HEK293 (cell line): ENCODE measurements around the gene CHCHD6.

ENCODE experiments used
- CTCF ChIA-PET: fragments of 350-600 bp; formaldehyde crosslinking; extraction: SDS; loops from one replicate; lab custom pipeline; 2021; ENCODE audit warnings: antibody characterized with exemption; lab: Yijun Ruan, JAX
- POLR2A ChIA-PET: fragments of 300-600 bp; formaldehyde crosslinking; extraction: SDS; loops from one replicate; lab custom pipeline; 2020; ENCODE audit warnings: antibody characterized with exemption, inconsistent platforms; lab: Yijun Ruan, JAX
- H3K27ac ChIP-seq: fragments of 200-500 bp; sonication (Bioruptor generic); 2 replicates; pipeline ENCODE4 v1.5.1; 2014; ENCODE audit warnings: low read depth, low read length, control low read depth, inconsistent platforms; ENCODE audit errors: extremely low read depth
- H3K36me3 ChIP-seq, 2 experiments: fragments of 200-500 bp in 1 of 2; sonication (Bioruptor generic) in 1 of 2; 1 replicate in 1 of 2; 2 replicates in 1 of 2; pipeline ENCODE4 v1.5.1; 2014 to 2017; ENCODE audit warnings: inconsistent platforms in 2 of 2, low read length in 2 of 2; ENCODE audit not compliant: control insufficient read depth in 2 of 2, insufficient read depth in 1 of 2
- H3K4me1 ChIP-seq: fragments of 200-500 bp; sonication (Bioruptor generic); 2 replicates; pipeline ENCODE4 v1.5.1; 2014; ENCODE audit warnings: mild to moderate bottlenecking, low read length, inconsistent platforms; ENCODE audit not compliant: control insufficient read depth, insufficient read depth
- H3K4me3 ChIP-seq: 2 replicates; pipeline ENCODE4 v1.5.1; 2011; ENCODE audit warnings: low read depth, mild to moderate bottlenecking, control low read depth, low read length, moderate library complexity
- H3K9me3 ChIP-seq: fragments of 200-500 bp; sonication (Bioruptor generic); 2 replicates; pipeline ENCODE4 v1.5.1; 2014; ENCODE audit warnings: low read depth, low read length, inconsistent platforms; ENCODE audit not compliant: control insufficient read depth, insufficient read depth
- GFI1B ChIP-seq: fragments of 450-650 bp; formaldehyde crosslinking; IDR thresholded peaks from 2 replicates; pipeline ENCODE4 v1.5.1; 2016; ENCODE audit warnings: missing biosample characterization, missing genetic modification characterization
- KLF9 ChIP-seq: fragments of 450-650 bp; formaldehyde crosslinking; IDR thresholded peaks from 2 replicates; pipeline ENCODE4 v1.5.1; 2016; ENCODE audit warnings: missing biosample characterization, missing genetic modification characterization, low read depth
- PATZ1 ChIP-seq: fragments of 450-650 bp; formaldehyde crosslinking; IDR thresholded peaks from 2 replicates; pipeline ENCODE4 v1.5.1; 2016; ENCODE audit warnings: missing biosample characterization, missing genetic modification characterization
- PRDM1 ChIP-seq: fragments of 450-650 bp; formaldehyde crosslinking; IDR thresholded peaks from 2 replicates; pipeline ENCODE4; 2016; ENCODE audit warnings: missing biosample characterization, missing genetic modification characterization
- PRDM4 ChIP-seq: fragments of 450-650 bp; formaldehyde crosslinking; IDR thresholded peaks from 2 replicates; pipeline ENCODE4 v1.5.1; 2017; ENCODE audit warnings: missing biosample characterization, missing genetic modification characterization
- WT1 ChIP-seq: fragments of 450-650 bp; formaldehyde crosslinking; IDR thresholded peaks from 2 replicates; pipeline ENCODE4 v1.5.1; 2016; ENCODE audit warnings: missing biosample characterization, missing genetic modification characterization
- ZBTB21 ChIP-seq: fragments of 450-650 bp; formaldehyde crosslinking; IDR thresholded peaks from 2 replicates; pipeline ENCODE4 v1.5.1; 2017; ENCODE audit warnings: missing biosample characterization, missing genetic modification characterization
- ZNF112 ChIP-seq: fragments of 450-650 bp; formaldehyde crosslinking; IDR thresholded peaks from 2 replicates; pipeline ENCODE4 v1.5.0; 2017; ENCODE audit warnings: missing biosample characterization, missing genetic modification characterization
- ZNF155 ChIP-seq: fragments of 450-650 bp; formaldehyde crosslinking; IDR thresholded peaks from 2 replicates; pipeline ENCODE4 v1.5.1; 2016; ENCODE audit warnings: missing biosample characterization, missing genetic modification characterization
- ZNF221 ChIP-seq: fragments of 450-650 bp; formaldehyde crosslinking; IDR thresholded peaks from 2 replicates; pipeline ENCODE4 v1.5.1; 2017; ENCODE audit warnings: missing biosample characterization, missing genetic modification characterization, borderline replicate concordance
- ZNF26 ChIP-seq: fragments of 450-650 bp; formaldehyde crosslinking; IDR thresholded peaks from 2 replicates; pipeline ENCODE4 v1.5.1; 2016; ENCODE audit warnings: missing biosample characterization, missing genetic modification characterization
- ZNF292 ChIP-seq: fragments of 450-650 bp; formaldehyde crosslinking; IDR thresholded peaks from 2 replicates; pipeline ENCODE4 v1.5.1; 2016; ENCODE audit warnings: low read depth, missing biosample characterization, missing genetic modification characterization, borderline replicate concordance
- ZNF302 ChIP-seq: fragments of 450-650 bp; formaldehyde crosslinking; IDR thresholded peaks from 2 replicates; pipeline ENCODE4 v1.5.1; 2016; ENCODE audit warnings: missing biosample characterization, missing genetic modification characterization, low read depth
- ZNF362 ChIP-seq: fragments of 450-650 bp; formaldehyde crosslinking; IDR thresholded peaks from 2 replicates; pipeline ENCODE4 v1.5.1; 2016; ENCODE audit warnings: missing biosample characterization, missing genetic modification characterization
- ZNF426 ChIP-seq: fragments of 450-650 bp; formaldehyde crosslinking; IDR thresholded peaks from 2 replicates; pipeline ENCODE4 v1.5.1; 2017; ENCODE audit warnings: missing biosample characterization, missing genetic modification characterization, mild to moderate bottlenecking, inconsistent platforms, moderate library complexity
- ZNF449 ChIP-seq: fragments of 450-650 bp; formaldehyde crosslinking; IDR thresholded peaks from 2 replicates; pipeline ENCODE4 v1.5.1; 2017; ENCODE audit warnings: missing biosample characterization, mild to moderate bottlenecking, missing genetic modification characterization, moderate library complexity
- ZNF518A ChIP-seq: fragments of 450-650 bp; formaldehyde crosslinking; conservative IDR thresholded peaks from 2 replicates; pipeline ENCODE4 v1.5.1; 2016; ENCODE audit warnings: low read depth, missing biosample characterization, missing genetic modification characterization
- ZNF623 ChIP-seq: fragments of 450-650 bp; formaldehyde crosslinking; IDR thresholded peaks from 2 replicates; pipeline ENCODE4 v1.5.1; 2016; ENCODE audit warnings: missing biosample characterization, missing genetic modification characterization
- ZNF658 ChIP-seq: fragments of 450-650 bp; formaldehyde crosslinking; IDR thresholded peaks from 2 replicates; pipeline ENCODE4; 2016; ENCODE audit warnings: missing biosample characterization, missing genetic modification characterization
- ZNF664 ChIP-seq: fragments of 450-650 bp; formaldehyde crosslinking; IDR thresholded peaks from 2 replicates; pipeline ENCODE4 v1.5.1; 2016; ENCODE audit warnings: missing biosample characterization, missing genetic modification characterization
- ZNF707 ChIP-seq: fragments of 450-650 bp; formaldehyde crosslinking; IDR thresholded peaks from 2 replicates; pipeline ENCODE4 v1.5.1; 2016; ENCODE audit warnings: missing biosample characterization, missing genetic modification characterization
- ZNF768 ChIP-seq: fragments of 450-650 bp; formaldehyde crosslinking; IDR thresholded peaks from 2 replicates; pipeline ENCODE4 v1.5.1; 2018; ENCODE audit warnings: missing biosample characterization, mild to moderate bottlenecking, missing genetic modification characterization
- ZSCAN16 ChIP-seq: fragments of 450-650 bp; formaldehyde crosslinking; IDR thresholded peaks from 2 replicates; pipeline ENCODE4 v1.5.1; 2016; ENCODE audit warnings: missing biosample characterization, missing genetic modification characterization

Gene CHCHD6

GRCh38 chr3:126852511-126852910 is 148.5 kb downstream of the CHCHD6 start:
- TF ChIP-seq ZBTB21 (tag by site-specific recombination) (no peak), ZNF623 (tag by site-specific recombination) (no peak), ZNF449 (tag by site-specific recombination) (no peak), WT1 (no peak), PRDM1 (no peak), ZNF155 (tag by site-specific recombination) (no peak), ZNF518A (tag by site-specific recombination) (no peak), ZNF112 (tag by site-specific recombination) (no peak)
- CTCF ChIA-PET = interaction anchor here (0.7 kb wide), 1 partner anchor 1918 kb away, joined by 4 read pairs; no protein-coding TSS in a partner anchor
- no peak overlapping the region for H3K27ac ChIP-seq

GRCh38 chr3:126854666-126855065 is 150.6 kb downstream of the CHCHD6 start:
- Histone ChIP-seq H3K27ac (no peak overlapping the region), H3K9me3 (no peaks in the 10 kb centered on the region), H3K4me1 (no peaks in the 10 kb centered on the region), H3K36me3 (no peaks in the 10 kb centered on the region), H3K4me3 (no peak overlapping the region)
- CTCF ChIA-PET = no interaction called here
- POLR2A ChIA-PET = no interaction called here
- no peak for TF ChIP-seq KLF9 (tag by site-specific recombination)
- no peak for TF ChIP-seq ZNF768 (tag by site-specific recombination)
- no peak for TF ChIP-seq PRDM4 (tag by site-specific recombination)
- no peak for TF ChIP-seq ZNF426 (tag by site-specific recombination)
- TF ChIP-seq ZNF664 (tag by site-specific recombination) = no peak
- TF ChIP-seq ZNF221 (tag by site-specific recombination) = no peak
- no peak for TF ChIP-seq ZNF362 (tag by site-specific recombination)
- no peak for TF ChIP-seq ZNF302 (tag by site-specific recombination)
- TF ChIP-seq ZSCAN16 (tag by site-specific recombination) = no peak
- TF ChIP-seq ZNF707 (tag by site-specific recombination) = no peak
- TF ChIP-seq ZNF292 (tag by site-specific recombination) = no peak
- TF ChIP-seq PATZ1 = no peak
- TF ChIP-seq GFI1B = no peak
- TF ChIP-seq ZNF658 = no peak
- no peak for TF ChIP-seq ZNF26 (tag by site-specific recombination)

More at GRCh38 chr3:126852511-126852910, 148.5 kb downstream of the CHCHD6 start:
- POLR2A ChIA-PET = no interaction called here
- no peaks in the 10 kb centered on the region for H3K9me3 ChIP-seq
- H3K4me3 ChIP-seq = no peak overlapping the region
- H3K36me3 ChIP-seq = no peaks in the 10 kb centered on the region
- H3K4me1 ChIP-seq = no peaks in the 10 kb centered on the region
